BLaER1 (cell line): ENCODE results near the gene SEC61G.

Experiments
- H3K27ac ChIP-seq: shearing (Covaris generic); formaldehyde crosslinking; 2 replicates; pipeline ENCODE4 v1.8.1; 2022
- H3K27me3 ChIP-seq: shearing (Covaris generic); formaldehyde crosslinking; 2 replicates; pipeline ENCODE4 v1.8.1; 2022
- H3K36me3 ChIP-seq: shearing (Covaris generic); formaldehyde crosslinking; 2 replicates; pipeline ENCODE4 v1.8.1; 2022
- H3K4me1 ChIP-seq: shearing (Covaris generic); formaldehyde crosslinking; 2 replicates; pipeline ENCODE4 v1.8.1; 2022
- H3K4me2 ChIP-seq: shearing (Covaris generic); formaldehyde crosslinking; 2 replicates; pipeline ENCODE4 v1.8.1; 2022
- H3K4me3 ChIP-seq: shearing (Covaris generic); formaldehyde crosslinking; 2 replicates; pipeline ENCODE4 v1.8.1; 2022
- H3K9ac ChIP-seq: shearing (Covaris generic); formaldehyde crosslinking; 2 replicates; pipeline ENCODE4 v1.8.1; 2022
- H3K9me3 ChIP-seq: shearing (Covaris generic); formaldehyde crosslinking; 2 replicates; pipeline ENCODE4 v1.8.1; 2022
- H4K20me1 ChIP-seq: shearing (Covaris generic); formaldehyde crosslinking; 2 replicates; pipeline ENCODE4 v1.8.1; 2022
- Cebpa-rat ChIP-seq: shearing (Covaris generic); IDR thresholded peaks from 2 replicates; pipeline ENCODE4 v1.8.1; 2022

The SEC61G gene

GRCh38 chr7:54773472-54774399 is 14.7 kb upstream of the SEC61G start:
- Histone ChIP-seq H3K27me3 (no peaks in the 10 kb centered on the region), H3K9ac (no peak overlapping the region), H3K4me1 (no peaks in the 10 kb centered on the region), H3K27ac (no peak overlapping the region), H3K9me3 (peaks cover 24% of the 10 kb centered on the region), H3K4me2 (peak overlapping the region; percentile 51), H3K36me3 (no peaks in the 10 kb centered on the region), H3K4me3 (peak overlapping the region; percentile 46), H4K20me1 (no peaks in the 10 kb centered on the region)
- TF ChIP-seq Cebpa-rat: no peak

- H3K4me1 ChIP-seq: no peaks in the 10 kb centered on the region
- no peaks in the 10 kb centered on the region for H3K9me3 ChIP-seq
- H3K4me2 ChIP-seq: no peak overlapping the region
- H3K27ac ChIP-seq: no peak overlapping the region
- no peak for TF ChIP-seq Cebpa-rat
- H3K9ac ChIP-seq: no peak overlapping the region
- H3K27me3 ChIP-seq: no peaks in the 10 kb centered on the region
- H3K36me3 ChIP-seq: no peaks in the 10 kb centered on the region
- H4K20me1 ChIP-seq: no peaks in the 10 kb centered on the region
- H3K4me3 ChIP-seq: no peak overlapping the region
These were observed 10.2 kb upstream of the SEC61G start for GRCh38 chr7:54769203-54769602.

- Histone ChIP-seq H3K9me3 (no peaks in the 10 kb centered on the region), H3K4me1 (peaks cover 5% of the 10 kb centered on the region), H3K4me2 (no peak overlapping the region), H4K20me1 (no peaks in the 10 kb centered on the region), H3K36me3 (no peaks in the 10 kb centered on the region), H3K27me3 (no peaks in the 10 kb centered on the region), H3K27ac (no peak overlapping the region), H3K9ac (no peak overlapping the region), H3K4me3 (no peak overlapping the region)
- no peak for TF ChIP-seq Cebpa-rat
These were observed 5.8 kb upstream of the SEC61G start for GRCh38 chr7:54764861-54765260.

GRCh38 chr7:54757711-54758110 is 1.3 kb downstream of the SEC61G start:
- H4K20me1 ChIP-seq: peaks cover 63% of the 10 kb centered on the region
- peaks cover 36% of the 10 kb centered on the region for H3K36me3 ChIP-seq
- H3K27ac ChIP-seq: no peak overlapping the region
- H3K4me3 ChIP-seq: peak overlapping the region; percentile 99
- peak; percentile 49; the same call in 1 of the 2 replicates for TF ChIP-seq Cebpa-rat
- H3K9me3 ChIP-seq: no peaks in the 10 kb centered on the region
- H3K4me2 ChIP-seq: peak overlapping the region; percentile 96
- H3K27me3 ChIP-seq: no peaks in the 10 kb centered on the region
- H3K4me1 ChIP-seq: peaks cover 22% of the 10 kb centered on the region
- H3K9ac ChIP-seq: peak overlapping the region; percentile 95; the same call in 1 of the 2 replicates

- Histone ChIP-seq H3K4me2 (no peak overlapping the region), H3K9me3 (no peaks in the 10 kb centered on the region), H3K4me3 (no peak overlapping the region), H3K27me3 (no peaks in the 10 kb centered on the region), H3K4me1 (no peaks in the 10 kb centered on the region), H3K9ac (no peak overlapping the region), H3K27ac (no peak overlapping the region), H3K36me3 (peaks cover 71% of the 10 kb centered on the region), H4K20me1 (peaks cover 44% of the 10 kb centered on the region)
- no peak for TF ChIP-seq Cebpa-rat
These were observed 9.8 kb downstream of the SEC61G start for GRCh38 chr7:54749200-54749599.

GRCh38 chr7:54747234-54747633 is 11.8 kb downstream of the SEC61G start:
- Histone ChIP-seq H3K9ac (no peak overlapping the region), H3K4me2 (no peak overlapping the region), H3K9me3 (no peaks in the 10 kb centered on the region), H3K4me1 (no peaks in the 10 kb centered on the region), H4K20me1 (peaks cover 25% of the 10 kb centered on the region; the same call in 1 of the 2 replicates), H3K4me3 (no peak overlapping the region), H3K36me3 (peaks cover 52% of the 10 kb centered on the region), H3K27me3 (no peaks in the 10 kb centered on the region), H3K27ac (no peak overlapping the region)
- TF ChIP-seq Cebpa-rat: no peak

- Histone ChIP-seq H3K36me3 (peaks cover 15% of the 10 kb centered on the region), H3K9ac (no peak overlapping the region), H3K9me3 (no peaks in the 10 kb centered on the region), H3K4me3 (no peak overlapping the region), H3K4me1 (no peaks in the 10 kb centered on the region), H4K20me1 (0 out of 2 replicates have a peak, but pooled peaks cover 6% of the 10 kb centered on the region), H3K27me3 (no peaks in the 10 kb centered on the region), H3K4me2 (no peak overlapping the region), H3K27ac (no peak overlapping the region)
- TF ChIP-seq Cebpa-rat: no peak
These were observed 15.4 kb downstream of the SEC61G start for GRCh38 chr7:54743580-54743979.

GRCh38 chr7:54738737-54739136 is 20.3 kb downstream of the SEC61G start:
- no peaks in the 10 kb centered on the region for H3K9me3 ChIP-seq
- H3K27ac ChIP-seq: no peak overlapping the region
- H4K20me1 ChIP-seq: no peaks in the 10 kb centered on the region
- H3K27me3 ChIP-seq: no peaks in the 10 kb centered on the region
- TF ChIP-seq Cebpa-rat: no peak
- H3K4me1 ChIP-seq: no peaks in the 10 kb centered on the region
- no peak overlapping the region for H3K4me3 ChIP-seq
- no peak overlapping the region for H3K4me2 ChIP-seq
- H3K36me3 ChIP-seq: no peaks in the 10 kb centered on the region
- H3K9ac ChIP-seq: no peak overlapping the region

GRCh38 chr7:54729107-54729506 is 29.9 kb downstream of the SEC61G start:
- no peak overlapping the region for H3K9ac ChIP-seq
- no peak for TF ChIP-seq Cebpa-rat
- no peak overlapping the region for H3K4me2 ChIP-seq
- H3K27me3 ChIP-seq: no peaks in the 10 kb centered on the region
- H3K9me3 ChIP-seq: no peaks in the 10 kb centered on the region
- H3K27ac ChIP-seq: no peak overlapping the region
- H4K20me1 ChIP-seq: no peaks in the 10 kb centered on the region
- no peak overlapping the region for H3K4me3 ChIP-seq
- no peaks in the 10 kb centered on the region for H3K36me3 ChIP-seq
- H3K4me1 ChIP-seq: no peaks in the 10 kb centered on the region

GRCh38 chr7:54728411-54728810 is 30.6 kb downstream of the SEC61G start:
- H3K4me2 ChIP-seq: no peak overlapping the region
- no peaks in the 10 kb centered on the region for H3K4me1 ChIP-seq
- no peaks in the 10 kb centered on the region for H3K36me3 ChIP-seq

More at GRCh38 chr7:54728411-54728810, 30.6 kb downstream of the SEC61G start:
- Histone ChIP-seq H3K9ac (no peak overlapping the region), H3K27me3 (no peaks in the 10 kb centered on the region), H3K4me3 (no peak overlapping the region), H3K9me3 (no peaks in the 10 kb centered on the region), H3K27ac (no peak overlapping the region), H4K20me1 (no peaks in the 10 kb centered on the region)
- no peak for TF ChIP-seq Cebpa-rat
